ENCODE data around the gene TANK.
"Not testable (repeated sequence)": the region's sequence is repeated elsewhere in the genome, so short reads cannot be mapped to it uniquely, and the experiment has no call there.

Gene TANK, protein sequence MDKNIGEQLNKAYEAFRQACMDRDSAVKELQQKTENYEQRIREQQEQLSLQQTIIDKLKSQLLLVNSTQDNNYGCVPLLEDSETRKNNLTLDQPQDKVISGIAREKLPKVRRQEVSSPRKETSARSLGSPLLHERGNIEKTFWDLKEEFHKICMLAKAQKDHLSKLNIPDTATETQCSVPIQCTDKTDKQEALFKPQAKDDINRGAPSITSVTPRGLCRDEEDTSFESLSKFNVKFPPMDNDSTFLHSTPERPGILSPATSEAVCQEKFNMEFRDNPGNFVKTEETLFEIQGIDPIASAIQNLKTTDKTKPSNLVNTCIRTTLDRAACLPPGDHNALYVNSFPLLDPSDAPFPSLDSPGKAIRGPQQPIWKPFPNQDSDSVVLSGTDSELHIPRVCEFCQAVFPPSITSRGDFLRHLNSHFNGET

DNA sequence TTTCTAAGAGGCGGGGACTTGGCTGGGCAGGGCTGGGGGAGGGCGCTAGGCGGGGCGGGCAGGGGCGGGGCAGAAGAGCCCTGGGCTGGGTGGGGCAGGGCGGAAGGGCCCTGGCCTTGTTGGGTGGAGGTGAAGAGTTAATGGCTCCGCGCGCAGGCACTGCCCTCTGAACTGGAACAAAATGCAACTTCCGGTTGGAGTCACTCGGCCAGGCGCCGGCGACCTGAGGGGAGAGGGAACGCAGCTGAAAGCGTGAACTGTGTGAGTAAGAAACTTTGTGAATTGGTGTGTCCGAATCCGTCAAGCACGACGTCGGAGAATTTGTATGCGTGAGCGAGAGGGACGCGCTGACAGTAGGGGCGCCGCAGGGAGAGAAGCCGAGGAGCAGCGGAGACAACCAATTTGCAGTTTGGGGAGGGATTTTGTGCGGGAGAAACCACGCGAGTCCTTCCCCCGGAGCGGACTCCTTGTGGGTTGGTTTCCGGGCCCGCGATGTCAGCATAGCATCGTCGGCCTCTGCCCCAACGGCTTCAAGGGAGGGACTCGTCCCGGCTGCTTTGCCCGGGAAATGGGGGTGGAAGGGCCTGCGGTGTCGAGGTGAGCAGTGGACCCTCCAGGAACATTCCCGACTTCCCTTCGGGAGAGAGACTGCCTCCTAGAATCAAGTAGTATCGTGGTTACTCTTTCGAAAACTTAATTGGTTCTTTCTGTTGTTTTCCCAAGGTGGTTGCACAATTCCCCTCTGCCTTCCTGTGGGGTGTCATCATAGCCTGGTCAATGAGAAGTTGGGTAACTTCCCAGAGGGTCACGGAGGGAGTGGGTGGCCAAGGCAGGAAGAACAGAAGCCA lies at the start of gene TANK:
TANK (plus strand) TSS at position 203 of the 848 bp plus-strand sequence. CDS start 19,235 bp downstream, outside the sequence.
- DNase-seq (ENCODE audit: low spot score): peak; percentile 97

DNA sequence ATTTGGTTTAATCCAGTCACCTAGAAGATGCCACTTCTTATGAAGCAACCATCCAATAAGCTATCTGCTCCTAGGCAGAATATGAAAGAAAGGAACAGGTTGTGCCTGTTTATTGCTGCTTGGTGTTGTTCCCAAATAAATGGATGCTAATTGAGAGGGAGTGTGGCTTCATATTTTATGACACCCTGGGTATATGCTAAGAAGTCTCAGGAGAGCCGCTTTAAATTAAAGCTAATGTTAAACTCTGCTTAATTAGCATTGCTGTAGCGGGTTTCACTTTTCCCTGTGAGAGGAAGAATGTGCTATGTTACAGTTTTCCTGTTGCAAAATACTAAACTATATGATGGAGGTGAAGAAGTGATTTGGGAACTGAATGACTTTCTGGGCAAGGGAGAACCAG lies 48.7 kb upstream of the TANK start:
- no peak for DNase-seq (ENCODE audit: low spot score)

DNA sequence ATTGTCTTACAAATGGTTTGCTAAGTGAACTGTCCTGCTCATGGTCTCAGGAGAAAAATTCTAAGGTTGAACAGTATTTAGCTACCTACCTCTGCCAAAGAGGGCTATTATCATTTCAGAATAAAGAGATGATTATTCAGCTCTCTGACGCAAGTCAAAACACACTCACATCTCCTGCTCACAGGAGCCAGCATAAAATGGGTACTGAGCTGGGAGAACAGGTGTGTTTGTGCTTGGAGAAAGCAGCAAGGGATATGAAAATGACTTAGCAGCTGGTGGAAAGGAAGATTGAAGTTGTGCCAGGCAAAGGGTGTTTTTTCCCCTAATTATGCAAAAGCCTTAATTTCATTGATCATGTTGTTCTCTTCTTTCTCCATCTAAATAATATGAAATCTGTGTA lies 47.3 kb upstream of the TANK start:
- no peak for DNase-seq (ENCODE audit: low spot score)

DNA sequence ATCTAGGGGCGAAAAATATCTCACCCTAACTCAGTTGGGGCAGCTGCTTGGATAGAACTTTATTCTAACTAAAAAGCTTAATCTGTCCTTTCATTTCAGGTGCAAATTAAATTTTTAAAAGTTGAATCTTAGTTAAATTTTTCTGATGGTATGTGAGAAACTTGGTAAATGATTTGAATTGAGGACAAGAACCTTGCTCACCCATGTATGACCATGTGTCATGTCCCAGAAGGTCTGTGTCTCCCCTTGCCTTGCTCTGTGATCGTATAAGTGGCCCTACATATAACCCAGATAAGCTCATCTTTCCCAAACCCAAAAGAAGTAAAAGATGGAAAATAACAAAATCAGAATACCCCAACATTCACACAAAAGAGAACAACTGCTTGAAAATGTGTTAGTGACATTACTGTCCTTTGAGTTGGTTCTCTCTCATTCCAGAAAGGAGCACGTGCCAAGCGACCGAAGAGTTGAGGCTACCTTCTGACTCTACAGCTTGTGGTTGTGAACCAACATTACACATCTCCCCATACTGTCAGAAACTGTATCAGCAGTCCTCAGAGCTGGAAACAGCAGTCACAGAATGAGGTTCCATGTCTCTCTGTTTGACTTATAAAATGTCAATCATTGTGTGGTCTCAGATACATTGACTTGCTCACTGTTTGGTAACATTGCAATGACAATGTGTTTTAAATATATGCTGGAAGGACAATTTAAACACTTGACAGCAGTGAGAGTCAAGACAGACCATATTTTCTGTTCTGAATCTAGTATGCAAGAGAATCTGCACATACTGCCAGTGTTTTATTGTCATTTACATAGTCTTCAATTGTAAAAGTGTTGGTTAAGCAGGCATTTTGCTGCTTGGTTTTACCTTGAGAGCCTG lies 46.3 kb upstream of the TANK start:
- DNase-seq (ENCODE audit: low spot score): no peak

DNA sequence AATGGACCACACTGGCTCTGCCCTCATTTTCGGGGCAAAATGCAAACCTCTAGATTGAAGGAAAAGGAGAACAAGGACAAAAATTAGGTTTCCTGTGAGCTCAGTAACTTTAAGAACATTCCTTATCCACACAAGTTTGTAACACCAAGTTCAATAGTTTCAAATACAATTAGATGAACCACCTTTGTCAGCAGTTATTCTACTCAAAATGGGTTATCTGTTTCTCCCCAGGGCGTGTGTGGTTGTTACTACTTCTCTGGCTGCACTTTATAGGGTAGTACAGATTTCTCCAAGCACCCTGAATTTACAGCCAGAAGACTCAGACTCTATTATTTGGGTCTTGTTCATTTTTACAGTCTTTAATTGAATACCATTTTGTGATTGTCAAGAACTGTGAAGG lies 45.0 kb upstream of the TANK start:
- no peak for DNase-seq (ENCODE audit: low spot score)

DNA sequence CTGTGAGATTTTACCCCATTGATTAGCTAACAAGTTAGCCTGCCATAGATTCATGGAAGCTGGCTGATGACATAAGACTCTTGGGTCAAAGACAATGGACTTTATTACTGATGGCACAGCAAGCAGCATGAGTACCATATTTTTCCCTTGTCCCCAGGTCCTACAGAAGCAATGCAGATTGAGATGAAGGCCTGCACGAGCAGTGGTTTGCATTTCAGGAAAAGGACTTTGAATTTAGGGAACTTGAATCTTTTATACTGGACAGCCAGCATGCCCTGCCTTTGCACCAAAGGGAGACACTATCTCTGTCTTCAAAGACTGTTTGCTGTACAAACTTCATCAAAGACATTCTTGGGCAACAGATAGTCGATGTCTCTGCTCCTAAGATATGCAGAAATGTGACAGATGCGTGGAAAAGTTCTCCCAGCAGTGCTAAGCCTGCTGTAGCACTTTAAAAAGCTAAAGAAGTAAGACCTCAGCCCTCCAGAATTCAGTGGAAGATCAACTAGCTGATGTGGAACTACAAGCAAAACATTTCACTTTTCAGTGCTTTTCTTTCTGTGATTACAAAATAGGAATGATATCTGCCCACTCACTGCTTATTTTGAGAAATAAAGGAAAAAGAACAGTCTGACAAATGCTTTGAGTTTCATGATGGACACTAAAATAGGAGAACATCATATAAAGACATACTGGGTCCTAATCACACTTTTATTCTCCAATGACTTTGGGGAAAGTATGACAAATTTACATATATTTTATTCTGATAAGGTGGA lies 44.4 kb upstream of the TANK start:
- no peak for DNase-seq (ENCODE audit: low spot score)

DNA sequence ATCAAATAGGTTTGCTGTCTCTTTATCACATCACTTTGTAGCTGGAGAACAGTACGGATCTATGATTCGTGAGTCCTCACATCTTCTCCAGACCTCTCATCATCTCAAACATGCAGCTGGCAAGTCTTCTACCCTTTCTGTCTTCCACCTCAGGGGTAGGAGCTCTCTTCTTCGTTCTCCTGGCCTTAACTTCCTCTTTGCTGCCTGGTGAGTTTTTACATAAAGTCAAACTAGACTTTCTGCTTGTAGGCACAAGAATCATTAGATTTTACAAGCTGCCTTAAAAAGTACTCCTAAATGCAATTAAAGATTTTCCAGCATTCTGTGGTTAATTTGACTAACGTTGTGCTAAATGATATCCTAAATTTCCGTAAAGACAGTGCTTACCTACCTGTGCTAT lies 43.7 kb upstream of the TANK start:
- no peak for DNase-seq (ENCODE audit: low spot score)

DNA sequence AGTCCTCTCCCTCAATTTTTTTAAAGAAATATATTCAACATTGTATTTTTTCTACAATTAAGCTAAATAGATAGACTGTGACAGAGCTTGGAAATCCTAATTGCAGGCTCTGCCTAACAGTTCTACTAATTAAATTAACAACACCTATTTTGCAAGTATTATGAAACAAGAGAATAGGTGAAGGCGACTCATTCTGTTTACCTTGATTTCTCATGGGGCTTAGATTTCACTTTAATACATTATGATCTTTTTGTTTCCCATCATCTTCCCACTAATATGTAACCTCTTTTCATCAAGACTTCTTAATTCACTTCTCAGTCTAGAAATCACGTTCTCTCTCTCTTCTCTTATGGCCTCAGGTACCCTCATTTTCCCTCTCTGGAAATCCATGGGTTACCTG lies 42.7 kb upstream of the TANK start:
- no peak for DNase-seq (ENCODE audit: low spot score)

DNA sequence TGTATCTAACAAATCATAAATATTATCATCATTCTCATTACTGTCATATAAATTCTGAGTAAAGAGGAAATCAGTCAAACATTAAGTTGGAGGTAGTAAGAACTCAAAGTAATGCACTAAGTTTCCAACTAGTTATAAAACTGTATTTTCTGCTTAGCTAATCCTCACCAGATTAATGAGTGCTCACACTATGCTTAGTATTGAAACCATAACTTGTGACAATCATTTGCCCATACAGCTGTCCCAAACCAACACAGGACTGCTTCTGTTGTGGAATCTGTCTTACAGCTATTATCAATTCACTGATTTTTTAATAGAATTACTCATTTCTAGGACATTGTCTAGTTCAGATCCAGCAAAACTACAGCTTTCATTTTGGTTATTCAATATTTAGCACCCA lies 41.5 kb upstream of the TANK start:
- no peak for DNase-seq (ENCODE audit: low spot score)

DNA sequence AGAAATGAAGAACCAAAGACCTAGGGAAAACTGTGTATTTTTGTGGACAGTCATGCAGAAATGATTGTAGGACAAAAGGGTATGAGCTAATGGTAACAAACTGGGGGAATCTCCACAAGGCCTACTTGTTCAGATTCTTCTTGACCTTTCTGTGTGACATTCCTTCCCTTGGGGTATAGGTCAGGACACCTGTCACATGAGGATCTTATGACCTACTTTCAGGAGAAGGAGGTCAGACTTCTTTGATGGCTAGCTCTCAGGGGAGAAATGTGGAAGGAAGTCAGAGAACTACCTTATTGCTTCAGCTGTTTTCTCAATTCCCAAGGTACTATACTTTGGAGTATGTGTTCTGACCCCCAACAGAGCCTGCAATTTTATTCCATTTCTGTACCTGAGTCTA lies 40.7 kb upstream of the TANK start:
- no peak for DNase-seq (ENCODE audit: low spot score)

DNA sequence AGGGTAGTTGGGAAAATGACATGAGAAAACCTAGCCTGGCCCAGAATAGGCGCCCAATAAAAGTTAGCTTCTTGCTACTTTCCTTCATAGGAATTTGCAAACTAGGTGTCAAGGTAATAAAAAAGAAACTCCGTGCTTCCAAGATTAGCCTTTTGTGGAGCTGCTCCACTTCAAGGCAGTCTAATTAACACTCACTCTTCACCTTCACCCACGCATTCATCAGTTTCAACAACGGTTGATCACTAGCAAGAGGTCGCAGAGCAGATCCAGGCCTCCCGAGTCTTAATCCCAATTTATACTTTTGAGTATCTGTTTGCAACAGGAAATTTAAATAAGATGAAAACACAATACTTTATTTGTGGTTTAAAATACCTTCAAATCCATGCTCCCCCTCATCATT lies 39.5 kb upstream of the TANK start:
- DNase-seq (ENCODE audit: low spot score): no peak

DNA sequence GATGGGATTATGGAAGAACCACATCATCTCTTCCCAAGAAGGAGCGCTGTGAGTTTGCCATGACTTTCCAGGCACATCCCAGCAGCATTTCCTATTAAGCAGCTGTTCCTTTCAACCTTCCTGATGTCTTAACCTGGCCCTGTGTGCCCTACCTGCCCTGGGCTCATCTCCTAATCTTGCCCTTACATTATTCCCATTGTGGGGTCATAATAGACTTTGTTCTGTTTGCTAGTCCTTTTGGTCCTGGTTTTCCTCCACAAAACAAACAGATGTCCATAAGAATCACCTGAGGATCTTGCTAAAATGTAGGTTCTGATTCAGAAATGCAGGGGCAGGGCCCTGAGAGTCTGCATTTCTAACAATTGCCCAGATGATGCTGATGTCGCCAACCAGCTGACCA lies 38.6 kb upstream of the TANK start:
- no peak for DNase-seq (ENCODE audit: low spot score)

DNA sequence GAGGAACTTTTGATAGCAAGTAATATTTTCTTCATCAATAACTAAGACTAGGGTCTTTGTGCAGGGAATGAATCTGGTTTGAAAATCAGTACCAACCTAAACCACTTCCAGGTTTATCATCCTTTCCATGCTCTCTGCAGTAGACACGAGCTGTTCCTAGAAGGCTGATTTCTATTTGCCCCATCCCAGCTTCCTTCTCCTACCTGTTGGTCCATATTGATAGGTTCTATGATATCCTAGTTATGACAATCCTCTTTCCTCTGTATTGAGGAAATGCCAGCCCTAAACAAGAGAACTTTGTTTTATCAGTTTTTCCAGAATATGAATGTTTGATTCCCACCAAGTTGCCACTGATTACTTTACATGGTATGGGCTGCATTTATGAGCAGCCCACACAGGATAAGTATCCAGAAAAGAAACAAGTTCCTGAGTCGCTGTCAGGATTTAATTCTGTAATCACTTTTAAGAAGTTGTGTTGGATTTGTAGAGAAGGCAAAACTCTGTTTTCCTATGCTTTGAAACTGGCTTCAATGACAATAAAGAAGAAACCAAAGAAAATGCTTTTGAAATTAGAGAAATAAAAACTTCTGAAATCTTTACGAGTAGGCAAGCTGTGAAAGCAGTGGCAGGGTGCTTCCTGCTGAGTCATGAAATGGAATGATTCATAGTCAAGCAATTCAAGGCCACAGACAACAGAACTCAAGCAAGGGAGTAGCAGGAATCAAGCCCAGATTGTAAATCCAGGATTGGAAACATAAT lies 37.3 kb upstream of the TANK start:
- DNase-seq (ENCODE audit: low spot score): peak; percentile 56

DNA sequence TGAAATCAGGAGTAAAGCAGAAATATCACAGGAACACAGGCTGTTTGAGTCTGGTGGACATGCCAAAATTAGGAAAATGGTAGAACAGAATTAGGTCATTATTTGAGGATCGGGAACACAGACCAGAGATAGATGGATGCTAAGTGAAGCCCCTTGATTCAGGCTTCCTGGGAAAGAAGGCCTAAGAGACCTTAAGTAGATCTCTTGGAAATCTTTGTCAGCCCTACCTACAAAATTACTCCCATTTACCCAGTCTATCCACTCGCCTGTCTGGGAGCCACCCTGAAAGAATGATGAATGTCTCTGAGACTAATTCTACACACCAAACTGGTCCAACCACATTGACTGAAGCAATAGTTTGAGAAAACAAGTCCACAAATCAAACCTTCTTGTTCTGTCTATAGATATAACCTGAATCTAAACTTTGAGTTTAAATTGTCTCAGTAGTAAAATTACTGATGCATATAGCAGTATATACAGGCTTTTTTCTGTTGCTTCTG lies 36.6 kb upstream of the TANK start:
- peak; percentile 9 for DNase-seq (ENCODE audit: low spot score)

DNA sequence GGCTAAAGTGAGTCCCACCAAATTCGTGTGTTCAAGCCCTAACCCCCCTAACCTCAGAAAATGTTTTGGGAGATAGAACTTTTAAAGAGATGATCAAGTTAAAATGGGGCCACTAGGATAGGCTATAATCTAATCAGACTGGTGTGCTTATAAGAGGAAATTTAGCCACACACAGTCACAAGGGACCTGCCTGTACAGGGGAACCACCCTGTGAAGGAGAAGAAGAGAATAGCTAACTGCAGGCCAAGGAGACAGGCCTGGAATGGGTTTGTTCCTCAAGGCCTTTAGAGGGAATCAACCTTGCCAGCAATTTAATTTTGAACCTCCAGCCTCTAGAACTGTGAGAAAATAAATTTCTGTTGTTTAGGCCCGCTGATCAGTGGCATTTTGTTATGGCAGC lies 36.0 kb upstream of the TANK start:
- no peak for DNase-seq (ENCODE audit: low spot score)

DNA sequence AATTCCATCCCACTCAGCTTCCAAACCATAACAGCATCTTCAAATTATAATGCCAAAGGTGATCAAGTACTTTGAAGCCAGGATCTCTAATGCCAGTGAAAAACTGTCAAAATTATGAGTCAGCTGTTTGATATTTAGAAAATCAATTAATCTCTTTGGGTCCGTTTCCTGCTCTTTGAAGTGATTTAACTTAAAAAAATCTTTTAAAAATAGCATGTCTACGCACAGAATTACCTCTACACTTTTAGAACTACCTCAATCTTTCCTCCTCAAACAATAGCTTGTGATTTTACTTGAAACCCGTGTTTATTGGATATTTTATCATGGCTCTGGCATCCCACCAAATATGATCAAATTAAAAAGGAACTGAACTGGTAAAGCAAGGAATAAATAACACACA lies 31.3 kb upstream of the TANK start:
- DNase-seq (ENCODE audit: low spot score): no peak

DNA sequence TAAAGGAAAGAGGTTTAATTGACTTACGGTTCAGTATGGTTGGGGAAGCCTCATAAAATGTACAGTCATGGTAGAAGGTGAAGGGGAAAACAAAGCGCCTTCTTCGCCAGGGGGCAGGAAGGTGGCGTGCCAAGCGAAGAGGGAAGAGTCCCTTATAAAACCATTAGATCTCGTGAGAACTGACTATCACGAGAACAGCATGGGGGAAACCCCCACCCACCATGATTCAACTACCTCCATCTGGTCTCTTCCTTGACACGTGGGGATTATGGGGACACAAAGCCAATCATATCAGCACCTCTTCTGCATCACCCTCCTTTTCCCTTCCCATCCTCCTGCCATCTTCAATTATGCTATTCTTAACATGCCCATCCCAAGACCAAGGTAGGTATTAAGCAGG lies 29.9 kb upstream of the TANK start:
- no peak for DNase-seq (ENCODE audit: low spot score)

DNA sequence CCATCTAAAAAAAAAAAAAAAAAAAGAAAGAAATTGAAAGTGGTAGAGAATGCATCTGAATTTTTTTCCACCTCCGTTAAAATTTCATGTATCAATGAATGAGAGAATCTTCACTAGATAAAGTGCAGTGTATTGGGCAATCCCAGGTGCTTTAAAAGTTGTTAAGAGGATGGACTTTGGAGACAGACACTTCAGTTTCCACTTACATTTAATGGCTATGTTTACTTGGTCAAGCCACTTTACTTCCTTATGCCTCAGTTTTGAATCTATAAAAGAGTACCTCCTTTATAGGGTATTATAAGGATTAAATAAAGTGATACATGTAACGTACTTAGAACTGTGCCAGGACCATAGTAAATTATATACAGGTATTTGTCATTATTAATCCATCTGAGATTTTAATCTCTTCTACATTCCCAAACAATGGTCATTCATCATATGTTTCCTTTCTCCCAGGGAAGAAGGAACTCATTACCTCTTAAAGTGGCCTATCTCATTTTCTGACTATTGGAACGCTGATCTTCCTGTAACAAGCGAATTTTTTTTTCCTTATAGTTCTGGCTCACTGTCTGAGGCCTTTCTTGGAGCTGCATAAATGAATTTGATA lies 29.1 kb upstream of the TANK start:
- no peak for DNase-seq (ENCODE audit: low spot score)

DNA sequence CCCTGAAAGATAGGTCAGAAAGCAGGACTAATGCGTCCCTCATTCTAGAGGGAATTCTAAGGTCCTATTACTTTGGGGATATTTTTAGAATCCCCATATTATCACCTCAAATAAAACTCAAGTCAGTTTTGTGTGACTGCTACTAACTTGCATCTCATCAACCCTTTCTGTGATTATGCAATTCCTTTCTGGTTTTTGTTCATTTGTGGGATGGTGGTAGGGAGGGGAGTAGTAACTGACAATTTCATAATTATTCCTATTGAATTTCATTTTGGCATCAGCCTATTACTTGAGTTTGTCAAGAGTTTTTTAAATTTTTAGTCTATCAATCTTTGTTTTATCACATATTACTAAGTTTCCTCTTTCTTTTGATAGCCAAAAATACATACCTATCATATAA lies 28.4 kb upstream of the TANK start:
- DNase-seq (ENCODE audit: low spot score): no peak

DNA sequence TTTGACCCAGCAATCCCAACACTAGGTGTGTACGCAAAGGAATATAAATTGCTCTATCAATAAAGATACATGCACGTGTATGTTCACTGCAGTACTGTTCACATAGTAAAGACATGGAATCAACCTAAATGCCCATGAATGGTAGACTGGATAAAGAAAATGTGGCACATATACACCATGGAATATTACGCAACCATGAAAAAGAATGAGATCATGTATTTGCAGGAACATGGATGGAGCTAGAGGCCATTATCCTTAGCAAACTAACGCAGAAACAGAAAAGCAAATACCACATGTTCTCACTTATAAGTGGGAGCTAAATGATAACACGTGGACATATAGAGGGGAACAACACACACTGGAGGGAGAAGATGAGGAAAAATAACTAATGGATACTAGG lies 27.8 kb upstream of the TANK start:
- DNase-seq (ENCODE audit: low spot score): not testable (repeated sequence)

Measured in iPS-NIHi11 (cell line).